ENCODE measurements around the gene AARSD1. TPM values are rescaled to one million over a fixed set of nuclear protein-coding genes. Genes with fewer than 3 reads are reported as not detected.

The AARSD1 gene
- total and polyA plus RNA-seq, 2 donors (not counting 3 experiments of a cell fraction or from before 2014, with no cell fraction given) = 42.8 to 53.2 TPM

GRCh38 chr17:42997984-42998938, 34.0 kb upstream of the AARSD1 start, which contains the start of gene RPL27:
Gene RPL27, plus strand, starts transcription at chr17:42998419. Its CDS starts 332 bp downstream, at chr17:42998751.
- H4K20me1 ChIP-seq (replicated peaks; ENCODE audit: control insufficient read depth, extremely low read depth, insufficient read depth, low read length) = no peaks in the 10 kb centered on the region
- peak; percentile 100 for DNase-seq (ENCODE audit: low read depth, low spot score)
- peak; percentile 99 for FAIRE-seq
- no peaks in the 10 kb centered on the region for H3K9me3 ChIP-seq (replicated peaks; ENCODE audit: control insufficient read depth, insufficient read depth, low read length)
- H3K36me3 ChIP-seq (ENCODE audit: control insufficient read depth in 2 of 2, extremely low read depth in 1 of 2, insufficient read depth in 2 of 2, low read length in 2 of 2) = peaks cover 4 to 19% of the 10 kb centered on the region in 2 experiments
- POLR2A ChIA-PET = interaction anchor here (0.6 to 2.2 kb wide), 14 partner anchors 8 to 363 kb away, joined by 3 to 9 read pairs (median 4); partner anchors contain the start of genes BECN1, IFI35 and VAT1
- H3K4me2 ChIP-seq (ENCODE audit: insufficient read depth, low read length) = peak within 1 kb of the TSS; percentile 90
- H3K27me3 ChIP-seq (ENCODE audit: control insufficient read depth in 2 of 2, insufficient read depth in 2 of 2, low read length in 2 of 2) = no peaks in the 10 kb centered on the region
- CTCF ChIA-PET = interaction anchor here (0.6 to 2.4 kb wide), 32 partner anchors 9 to 421 kb away, joined by 3 to 25 read pairs (median 4); partner anchors contain the start of genes AARSD1, AOC2, BECN1 and IFI35
- H3K9me1 ChIP-seq (replicated peaks; ENCODE audit: control insufficient read depth, extremely low read depth, insufficient read depth, low read length) = no peaks in the 10 kb centered on the region
- peak within 1 kb of the TSS; percentile 56 to 86 (median 58) for H3K4me3 ChIP-seq (replicated peaks in 1 of 3; ENCODE audit: insufficient read depth in 1 of 3, low read depth in 1 of 3, low read length in 3 of 3)
- peak within 1 kb of the TSS; percentile 75 for H3K27ac ChIP-seq (ENCODE audit: insufficient read depth, low read depth, low read length)
- H3K4me1 ChIP-seq (ENCODE audit: control insufficient read depth, extremely low read depth, insufficient read depth, low read length) = peaks cover 23% of the 10 kb centered on the region
- H2AFZ ChIP-seq (ENCODE audit: low read depth, low read length) = peak within 1 kb of the TSS; percentile 77
- H3K79me2 ChIP-seq (ENCODE audit: control insufficient read depth, insufficient read depth, low read length) = peaks cover 27% of the 10 kb centered on the region
- TSS peak; percentile 63 for BruUV-seq (replicated peaks)
- TF ChIP-seq POLR2A (IDR thresholded peaks at IDR 0.05; ENCODE audit: low read depth, low read length) (peak; percentile 94), FOS (IDR thresholded peaks at IDR 0.05; ENCODE audit: borderline replicate concordance, insufficient read depth, low read length) (peak; percentile 37), EZH2 (IDR thresholded peaks at IDR 0.05; ENCODE audit: borderline replicate concordance, low read depth, low read length, severe bottlenecking) (no peak), JUN (IDR thresholded peaks at IDR 0.05; ENCODE audit: borderline replicate concordance, insufficient read depth, insufficient read length, low read depth) (peak; percentile 74), MYC (IDR thresholded peaks at IDR 0.05; ENCODE audit: low read depth, low read length) (peak; percentile 70), GATA2 (IDR thresholded peaks at IDR 0.05; ENCODE audit: insufficient read depth, insufficient read length, low read depth, low read length) (no peak), CTCF (IDR thresholded peaks at IDR 0.05; ENCODE audit: extremely low read depth in 1 of 2, insufficient read depth in 1 of 2, low read depth in 1 of 2, low read length in 2 of 2) (peak; percentile 68 to 77), POLR2AphosphoS5 (IDR thresholded peaks at IDR 0.05; ENCODE audit: insufficient read depth, low read depth, low read length) (peak; percentile 88)
- TF ChIP-seq, protein P1, sequence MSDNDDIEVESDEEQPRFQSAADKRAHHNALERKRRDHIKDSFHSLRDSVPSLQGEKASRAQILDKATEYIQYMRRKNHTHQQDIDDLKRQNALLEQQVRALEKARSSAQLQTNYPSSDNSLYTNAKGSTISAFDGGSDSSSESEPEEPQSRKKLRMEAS (IDR thresholded peaks at IDR 0.05; ENCODE audit: insufficient read depth, insufficient read length) = peak; percentile 87
- intact Hi-C loops (cut with micrococcal nuclease) (loop anchor here (1.0 to 2.0 kb wide), 7 partner anchors 17 to 321 kb away; partner anchors contain the start of genes AARSD1, BRCA1, NBR1 and PLEKHH3), dilution Hi-C loops (cut with MboI; ENCODE audit: extremely low pct_ligation_motif_present, low sequenced_read_pairs) (no loop called here)
- peak within 1 kb of the TSS; percentile 87 for H3K9ac ChIP-seq (replicated peaks; ENCODE audit: extremely low read depth, insufficient read depth, low read length)

Measured in endothelial cell of umbilical vein (primary cell).